ENCODE results near the gene SEMA4D.
"Not testable (repeated sequence)": the region's sequence is repeated elsewhere in the genome, so short reads cannot be mapped to it uniquely, and the experiment has no call there.

SEMA4D gene

DNA sequence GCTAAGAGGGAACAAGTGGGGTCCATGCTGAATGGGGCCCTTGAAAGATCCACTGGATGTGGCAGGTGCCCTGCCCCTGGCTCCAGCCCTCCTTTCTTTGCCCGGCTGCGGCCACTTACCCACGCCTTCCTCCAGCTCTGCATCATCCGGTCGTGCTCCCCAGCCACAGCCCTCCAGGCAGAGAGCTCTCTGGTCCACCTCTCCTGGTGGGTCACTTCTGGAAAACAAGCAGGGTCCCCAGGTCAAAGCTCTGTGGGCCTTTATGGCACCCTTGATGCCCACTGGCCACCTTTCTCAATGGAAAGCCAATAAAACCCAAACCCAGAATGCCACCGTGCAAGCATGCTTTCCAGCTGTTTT is 134.6 kb downstream of the SEMA4D start:
- peak; percentile 48 for DNase-seq

DNA sequence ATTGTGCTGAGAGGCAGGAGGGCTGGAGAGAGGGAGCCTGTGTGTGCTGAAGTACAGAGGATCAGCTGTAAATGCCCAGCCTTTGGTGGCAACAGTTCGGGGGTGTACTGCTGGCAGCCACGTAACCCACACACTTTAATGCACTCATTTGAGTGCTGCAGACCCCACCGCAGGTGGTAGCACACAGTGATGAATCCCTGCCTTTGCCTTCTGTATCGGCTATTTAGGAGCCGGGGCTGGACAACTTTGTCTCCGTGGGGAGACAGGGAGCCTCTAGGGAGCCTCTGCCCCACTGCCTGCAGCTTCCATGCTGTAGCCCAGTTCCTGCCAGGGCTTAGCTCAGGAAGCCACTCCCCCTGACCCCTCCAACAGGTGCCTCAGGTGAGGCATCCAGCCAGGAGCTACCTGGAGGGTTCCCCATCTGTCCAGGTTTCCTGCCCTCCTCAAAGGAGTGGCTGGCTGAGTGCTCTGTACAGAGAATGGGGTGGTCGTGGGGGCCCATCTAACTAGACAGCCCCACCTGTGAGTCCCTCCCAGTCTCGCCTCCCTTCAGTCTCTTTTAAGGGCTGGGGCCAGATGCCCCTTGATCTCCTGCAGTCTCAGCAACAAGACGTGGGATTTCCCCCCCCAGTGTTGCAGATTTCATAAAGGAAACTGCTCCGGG is 135.1 kb downstream of the SEMA4D start:
- DNase-seq, result peak; percentile 51

DNA sequence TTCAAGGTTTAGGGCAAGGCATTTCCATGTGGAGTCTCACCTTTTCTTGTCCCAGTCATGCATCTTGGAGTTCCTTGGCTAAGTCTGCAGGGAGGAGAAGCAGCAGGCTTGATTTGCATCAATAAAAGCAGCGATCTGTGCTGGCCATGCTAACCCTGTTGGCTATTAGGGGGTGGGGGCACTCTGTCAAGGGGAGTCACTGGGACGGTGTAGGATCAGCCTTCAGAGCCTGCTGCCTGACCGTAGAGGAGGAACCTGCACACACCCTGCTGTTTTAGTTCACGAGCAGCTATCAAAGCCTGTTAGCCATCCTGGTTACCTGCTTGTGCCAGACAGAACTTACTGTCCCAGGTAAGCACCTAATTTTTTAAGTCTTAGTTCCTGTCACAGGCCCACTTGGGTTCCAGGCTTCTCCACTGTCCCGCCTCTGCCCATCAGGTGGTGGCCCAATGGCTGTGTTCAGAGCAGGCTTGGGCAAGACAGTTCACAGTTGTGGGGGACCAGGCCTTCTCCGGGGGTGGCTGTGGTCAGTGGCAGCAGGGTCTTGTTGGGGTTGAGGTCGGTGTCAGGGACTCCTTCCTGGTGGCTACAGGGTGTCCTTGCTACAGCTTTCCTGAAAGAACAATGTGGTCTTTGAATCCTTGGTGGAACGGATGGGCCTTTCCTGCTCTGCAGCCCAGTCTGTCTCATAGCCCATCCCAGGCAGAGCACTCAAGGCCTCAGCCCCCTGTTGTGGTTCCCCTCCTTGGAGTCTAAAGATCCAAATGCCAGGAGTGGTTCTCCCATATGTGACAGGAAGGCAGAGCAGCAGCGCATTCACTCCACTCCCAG is 135.9 kb downstream of the SEMA4D start:
- DNase-seq, result peak; percentile 54

- DNase-seq, result no peak
Measured at GRCh38 chr9:89361031-89361430, 136.9 kb downstream of the SEMA4D start.

DNA sequence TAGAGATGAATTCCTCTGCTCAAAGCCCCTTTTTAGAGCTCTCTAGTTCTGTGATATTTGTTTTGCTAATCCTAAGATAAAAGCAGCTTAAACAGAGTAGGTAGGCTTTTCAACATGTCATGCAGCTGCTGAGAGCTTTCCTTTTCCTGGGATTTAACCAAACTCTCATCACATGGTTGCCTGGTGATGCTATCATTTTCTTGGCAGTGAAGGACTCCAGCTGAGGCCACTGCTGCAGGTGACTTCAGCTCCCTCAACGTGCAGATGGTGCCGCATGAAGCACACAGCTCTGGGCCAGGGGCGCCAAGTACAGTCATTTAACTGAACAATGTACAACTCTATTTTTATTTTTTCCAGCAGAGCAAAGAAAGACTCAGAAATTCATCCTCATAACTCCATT is 137.4 kb downstream of the SEMA4D start:
- DNase-seq, result no peak

- peak; percentile 47 for DNase-seq
Measured at GRCh38 chr9:89359751-89360261, 138.1 kb downstream of the SEMA4D start.

DNA sequence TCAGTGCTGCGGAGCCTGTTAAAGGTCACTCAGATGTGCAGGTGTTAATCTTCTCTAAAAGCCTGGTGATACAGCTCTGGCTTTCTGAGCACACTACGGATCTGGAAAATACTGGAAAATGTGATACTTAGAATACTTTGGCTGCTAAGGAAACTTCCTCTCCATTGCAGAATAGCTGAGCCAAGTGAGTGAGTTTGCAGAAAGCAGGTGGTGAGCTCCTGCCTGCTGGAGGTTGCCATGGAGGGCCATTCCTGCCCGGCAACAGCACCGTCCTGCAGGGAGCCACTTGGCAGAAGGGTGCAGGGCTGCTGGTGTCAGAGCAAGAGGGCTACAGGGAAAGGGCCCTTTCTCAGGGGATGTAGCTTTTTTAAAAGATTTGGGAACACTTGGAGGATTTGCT is 138.9 kb downstream of the SEMA4D start:
- no peak for DNase-seq

DNA sequence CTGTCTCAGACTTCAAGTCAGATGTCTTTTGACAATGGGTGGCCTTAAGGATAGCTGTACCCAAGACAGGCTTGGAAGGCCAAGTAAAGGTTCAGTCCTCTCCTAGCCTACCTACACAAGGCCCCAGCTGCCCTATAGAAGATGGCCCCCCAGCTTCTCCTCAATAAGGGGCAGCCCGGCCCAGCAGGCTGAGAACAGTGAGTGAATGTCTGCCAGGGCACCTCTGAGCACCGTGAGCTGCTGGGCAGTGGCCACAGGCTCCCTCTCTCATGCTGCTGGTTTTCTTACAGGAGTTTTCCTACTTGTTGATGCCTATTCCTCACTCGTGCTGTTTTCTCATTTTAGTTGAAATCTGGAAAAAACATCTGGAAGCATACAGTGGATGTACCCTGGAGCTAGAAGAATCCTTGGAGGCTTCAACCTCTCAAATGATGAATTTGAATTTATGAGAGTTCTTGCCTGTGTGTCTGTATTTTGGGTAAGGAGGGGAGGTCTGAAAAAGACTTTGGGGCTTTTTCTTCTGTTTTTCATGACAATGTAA is 139.5 kb downstream of the SEMA4D start:
- DNase-seq, result no peak

DNA sequence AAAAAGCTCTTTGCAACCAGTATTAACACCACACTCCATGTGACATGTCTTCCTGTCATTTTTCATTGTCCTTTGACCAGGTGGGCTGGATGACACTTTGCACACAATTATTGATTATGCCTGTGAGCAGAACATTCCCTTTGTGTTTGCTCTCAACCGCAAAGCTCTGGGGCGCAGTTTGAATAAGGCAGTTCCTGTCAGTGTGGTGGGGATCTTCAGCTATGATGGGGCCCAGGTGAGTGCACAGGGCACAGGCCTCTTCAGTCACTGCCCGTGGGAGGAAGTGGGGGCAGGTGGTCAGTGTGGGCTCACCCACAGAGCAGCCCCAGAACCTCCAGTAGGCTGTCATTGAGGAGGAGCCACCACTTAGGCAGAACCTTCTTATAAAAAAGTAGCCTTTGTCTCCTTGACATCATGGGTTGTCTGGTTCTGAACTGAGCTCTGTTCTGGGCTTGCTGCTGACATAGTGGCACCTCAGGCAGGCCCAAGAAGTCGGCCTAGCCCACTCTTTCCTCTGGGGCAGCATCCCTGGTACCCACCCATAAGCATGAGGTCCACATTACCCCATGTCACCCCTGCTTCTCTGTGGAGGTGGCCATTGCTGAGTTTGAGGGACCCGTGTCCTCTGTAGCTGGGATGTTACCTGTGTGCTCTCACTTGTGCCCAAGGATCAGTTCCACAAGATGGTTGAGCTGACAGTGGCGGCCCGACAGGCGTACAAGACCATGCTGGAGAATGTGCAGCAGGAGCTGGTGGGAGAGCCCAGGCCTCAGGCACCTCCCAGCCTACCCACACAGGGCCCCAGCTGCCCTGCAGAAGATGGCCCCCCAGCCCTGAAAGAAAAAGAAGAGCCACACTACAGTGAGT is 140.3 kb downstream of the SEMA4D start:
- no peak for DNase-seq

DNA sequence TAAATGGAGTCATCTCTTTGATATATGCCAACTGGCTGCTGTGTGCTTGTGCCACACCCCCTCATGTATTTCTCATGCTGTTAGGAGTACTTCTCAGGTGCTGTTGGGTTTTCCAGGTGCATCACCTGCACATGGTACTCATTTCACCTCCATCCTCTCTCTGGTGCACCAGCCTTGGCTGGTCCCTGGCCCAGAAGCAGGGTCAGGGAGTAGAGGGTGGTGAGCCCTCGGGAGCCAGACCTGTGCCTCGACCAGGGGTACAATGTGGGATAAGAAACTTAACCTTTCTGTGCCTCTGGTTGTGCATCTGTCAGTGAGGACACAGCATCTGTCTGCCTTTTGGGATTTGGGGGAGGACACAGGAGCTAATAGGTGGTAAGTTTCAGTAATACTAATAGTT is 141.1 kb downstream of the SEMA4D start:
- DNase-seq, result no peak

- no peak for DNase-seq
Measured at GRCh38 chr9:89354471-89354870, 143.4 kb downstream of the SEMA4D start.

- no peak for DNase-seq
Measured at GRCh38 chr9:89353989-89354388, 143.9 kb downstream of the SEMA4D start.

DNA sequence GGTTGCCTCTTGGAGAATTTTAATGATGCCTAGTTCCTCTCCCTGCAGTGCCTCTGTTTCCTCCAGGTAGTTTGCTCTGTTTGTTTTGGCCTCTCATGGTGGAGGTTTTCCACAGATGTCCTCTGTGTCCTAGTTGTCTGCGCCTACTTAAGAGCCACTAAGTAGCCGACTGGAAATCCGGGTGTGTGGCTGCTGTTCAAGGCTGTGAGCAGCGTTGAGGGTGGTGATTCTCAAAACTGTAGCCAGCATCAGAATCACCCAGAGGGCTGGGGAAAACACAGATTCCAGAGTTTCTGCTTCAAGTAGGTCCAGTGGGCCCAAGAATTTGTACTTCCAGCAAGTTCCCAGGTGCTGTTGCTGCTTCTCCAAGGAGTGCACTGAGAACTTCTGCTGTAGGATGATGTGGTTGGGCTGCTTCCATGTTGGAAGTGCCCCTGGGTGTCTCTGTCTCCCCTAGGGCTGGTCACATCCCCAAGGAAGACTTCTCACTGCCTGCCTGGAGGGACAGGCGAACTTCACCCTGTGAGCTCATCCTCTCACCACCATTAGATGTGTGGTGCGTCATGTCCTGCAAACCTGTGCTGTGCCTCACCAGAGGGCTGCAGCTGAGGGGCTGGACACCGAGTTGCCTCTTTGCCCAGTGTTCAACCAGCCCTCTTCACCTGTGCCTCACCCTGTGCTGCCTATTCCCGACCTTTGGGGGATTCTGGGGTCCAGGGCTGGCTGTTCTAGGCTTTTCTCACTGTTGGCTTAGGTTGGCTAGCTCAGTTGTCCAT is 144.9 kb downstream of the SEMA4D start:
- DNase-seq, result no peak

GRCh38 chr9:89352451-89352850 is 145.5 kb downstream of the SEMA4D start:
- no peak for DNase-seq

GRCh38 chr9:89351584-89352300 is 146.2 kb downstream of the SEMA4D start:
- no peak for DNase-seq

DNA sequence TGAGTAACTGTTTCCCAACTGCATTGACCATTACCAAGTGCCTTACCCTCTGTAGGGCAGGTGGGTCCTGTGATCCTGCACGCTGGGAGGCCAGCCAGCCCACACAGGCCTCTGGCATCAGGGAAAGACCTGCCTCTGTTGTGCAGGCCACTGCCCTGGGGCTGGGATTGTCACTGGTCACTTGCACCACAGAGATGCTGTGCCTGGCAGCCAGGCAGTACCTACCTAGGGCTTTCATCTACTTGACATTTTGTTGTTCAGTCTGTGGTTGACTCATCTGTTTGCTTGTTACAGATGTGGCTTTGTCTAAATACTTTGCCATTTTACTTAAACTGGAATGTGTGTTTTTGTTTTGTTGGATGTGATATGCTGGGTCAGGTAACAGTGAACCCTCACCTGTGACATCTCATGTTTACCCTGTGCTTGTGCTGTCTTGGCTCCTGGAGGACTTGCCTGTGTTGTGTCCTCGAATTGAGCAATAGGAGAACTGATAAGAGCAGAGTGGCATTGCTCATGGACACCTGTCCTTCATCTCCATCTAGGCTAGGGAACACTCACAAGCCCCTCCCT is 146.8 kb downstream of the SEMA4D start:
- DNase-seq, result no peak

GRCh38 chr9:89349607-89350006 is 148.3 kb downstream of the SEMA4D start:
- no peak for DNase-seq

DNA sequence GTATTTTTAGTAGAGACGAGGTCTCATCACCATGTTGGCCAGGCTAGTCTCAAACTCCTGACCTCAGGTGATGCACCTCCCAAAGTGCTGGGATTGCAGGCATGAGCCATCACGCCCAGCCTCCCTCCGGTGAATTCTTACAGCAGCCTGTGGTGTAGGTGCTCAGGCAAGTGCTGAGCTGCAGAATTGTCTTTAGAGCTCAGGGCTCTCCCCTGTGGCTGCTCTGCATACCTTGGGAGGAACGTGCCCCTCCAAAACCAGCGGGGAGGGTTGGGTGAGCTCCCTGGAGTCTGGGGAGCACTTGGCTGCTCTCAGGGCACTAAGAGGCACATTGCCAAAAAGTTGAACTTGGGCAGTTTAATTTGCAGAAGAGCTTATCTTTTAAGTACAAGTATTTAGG is 150.3 kb downstream of the SEMA4D start:
- DNase-seq, result no peak

GRCh38 chr9:89346696-89347095 is 151.2 kb downstream of the SEMA4D start:
- DNase-seq, result no peak

DNA sequence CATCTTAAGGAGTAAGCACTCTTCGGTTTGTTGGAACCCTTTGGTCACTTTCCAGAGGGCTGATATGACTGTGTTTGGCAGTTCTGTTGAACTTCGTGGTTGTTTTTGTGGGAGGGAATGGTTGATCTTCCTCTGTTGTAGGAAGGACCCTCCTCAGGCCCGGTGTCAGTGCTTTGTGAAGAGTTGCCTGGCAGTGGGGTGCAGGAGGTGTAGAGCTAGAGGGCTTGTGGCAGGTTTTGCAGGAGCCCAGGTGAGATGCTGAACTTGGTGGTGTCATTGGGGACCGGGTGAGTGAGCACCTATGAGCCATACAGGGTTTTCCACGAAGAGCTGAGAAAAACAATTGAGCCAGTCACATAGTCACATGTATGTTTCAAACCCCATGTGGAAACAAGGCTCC is 152.4 kb downstream of the SEMA4D start:
- DNase-seq, result no peak

GRCh38 chr9:89343812-89344211 is 154.1 kb downstream of the SEMA4D start:
- DNase-seq, result not testable (repeated sequence)

Measured in activated CD8-positive, alpha-beta memory T cell treated with anti-CD3 and anti-CD28 coated beads, Interleukin-2, amount 50 U/mL, for 48 hours (primary cell).